Ishikawa (cell line): ENCODE measurements around the gene SLC6A12.

Experiments
- CEBPB ChIP-seq: IDR thresholded peaks from 2 replicates; pipeline ENCODE4 v1.6.1; 2012
- CREB1 ChIP-seq: IDR thresholded peaks from 2 replicates; pipeline ENCODE4 v1.6.1; 2012; ENCODE audit warnings: low read depth
- EGR1 ChIP-seq: IDR thresholded peaks from 2 replicates; pipeline ENCODE4 v1.6.1; 2012
- EP300 ChIP-seq: IDR thresholded peaks from 2 replicates; pipeline ENCODE4 v1.6.1; 2012; ENCODE audit warnings: borderline replicate concordance
- FOXM1 ChIP-seq: IDR thresholded peaks from 2 replicates; pipeline ENCODE4 v1.6.1; 2012; ENCODE audit warnings: low read depth, borderline replicate concordance
- NFIC ChIP-seq: IDR thresholded peaks from 2 replicates; pipeline ENCODE4 v1.6.1; 2012
- RAD21 ChIP-seq: IDR thresholded peaks from 2 replicates; pipeline ENCODE4 v1.6.1; 2012; ENCODE audit warnings: low read depth
- TAF1 ChIP-seq: IDR thresholded peaks from 2 replicates; pipeline ENCODE4 v1.6.1; 2012; ENCODE audit warnings: low read depth, mild to moderate bottlenecking
- YY1 ChIP-seq: IDR thresholded peaks from 2 replicates; pipeline ENCODE4 v1.6.1; 2012; ENCODE audit warnings: low read depth
- TF ChIP-seq, protein P1 (sequence below): IDR thresholded peaks from 2 replicates; pipeline ENCODE4 v1.6.1; 2012
- TF ChIP-seq, protein P2 (sequence below): IDR thresholded peaks from 2 replicates; pipeline ENCODE4 v1.6.1; 2012; ENCODE audit warnings: low read depth, mild to moderate bottlenecking

DNA sequence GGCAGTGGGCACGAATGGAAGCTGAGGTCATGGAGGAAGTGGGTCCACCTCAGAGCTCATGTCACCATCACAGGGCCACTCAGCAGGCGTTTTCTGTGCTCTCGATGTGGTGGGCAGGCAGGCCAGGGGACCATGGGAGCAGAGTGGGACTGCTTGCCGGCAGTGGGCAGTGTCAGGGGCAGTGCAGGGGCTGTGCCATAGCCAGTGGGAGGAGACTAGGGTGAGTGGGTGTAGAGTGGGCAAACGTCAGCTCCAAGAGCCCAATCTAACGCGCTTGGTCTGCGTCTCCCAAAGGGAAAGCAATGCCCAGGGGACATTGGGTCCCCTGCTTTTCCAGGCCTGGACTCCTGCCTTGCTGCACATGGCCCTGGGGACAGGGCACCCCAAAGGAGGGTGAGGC is 58.3 kb downstream of the SLC6A12 start:
- TF ChIP-seq CREB1 (no peak), YY1 (no peak), CEBPB (no peak), EP300 (no peak), TAF1 (no peak), FOXM1 (no peak), NFIC (no peak), EGR1 (no peak), RAD21 (no peak)
- TF ChIP-seq, protein P1, sequence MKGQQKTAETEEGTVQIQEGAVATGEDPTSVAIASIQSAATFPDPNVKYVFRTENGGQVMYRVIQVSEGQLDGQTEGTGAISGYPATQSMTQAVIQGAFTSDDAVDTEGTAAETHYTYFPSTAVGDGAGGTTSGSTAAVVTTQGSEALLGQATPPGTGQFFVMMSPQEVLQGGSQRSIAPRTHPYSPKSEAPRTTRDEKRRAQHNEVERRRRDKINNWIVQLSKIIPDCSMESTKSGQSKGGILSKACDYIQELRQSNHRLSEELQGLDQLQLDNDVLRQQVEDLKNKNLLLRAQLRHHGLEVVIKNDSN: no peak
- TF ChIP-seq, protein P2, sequence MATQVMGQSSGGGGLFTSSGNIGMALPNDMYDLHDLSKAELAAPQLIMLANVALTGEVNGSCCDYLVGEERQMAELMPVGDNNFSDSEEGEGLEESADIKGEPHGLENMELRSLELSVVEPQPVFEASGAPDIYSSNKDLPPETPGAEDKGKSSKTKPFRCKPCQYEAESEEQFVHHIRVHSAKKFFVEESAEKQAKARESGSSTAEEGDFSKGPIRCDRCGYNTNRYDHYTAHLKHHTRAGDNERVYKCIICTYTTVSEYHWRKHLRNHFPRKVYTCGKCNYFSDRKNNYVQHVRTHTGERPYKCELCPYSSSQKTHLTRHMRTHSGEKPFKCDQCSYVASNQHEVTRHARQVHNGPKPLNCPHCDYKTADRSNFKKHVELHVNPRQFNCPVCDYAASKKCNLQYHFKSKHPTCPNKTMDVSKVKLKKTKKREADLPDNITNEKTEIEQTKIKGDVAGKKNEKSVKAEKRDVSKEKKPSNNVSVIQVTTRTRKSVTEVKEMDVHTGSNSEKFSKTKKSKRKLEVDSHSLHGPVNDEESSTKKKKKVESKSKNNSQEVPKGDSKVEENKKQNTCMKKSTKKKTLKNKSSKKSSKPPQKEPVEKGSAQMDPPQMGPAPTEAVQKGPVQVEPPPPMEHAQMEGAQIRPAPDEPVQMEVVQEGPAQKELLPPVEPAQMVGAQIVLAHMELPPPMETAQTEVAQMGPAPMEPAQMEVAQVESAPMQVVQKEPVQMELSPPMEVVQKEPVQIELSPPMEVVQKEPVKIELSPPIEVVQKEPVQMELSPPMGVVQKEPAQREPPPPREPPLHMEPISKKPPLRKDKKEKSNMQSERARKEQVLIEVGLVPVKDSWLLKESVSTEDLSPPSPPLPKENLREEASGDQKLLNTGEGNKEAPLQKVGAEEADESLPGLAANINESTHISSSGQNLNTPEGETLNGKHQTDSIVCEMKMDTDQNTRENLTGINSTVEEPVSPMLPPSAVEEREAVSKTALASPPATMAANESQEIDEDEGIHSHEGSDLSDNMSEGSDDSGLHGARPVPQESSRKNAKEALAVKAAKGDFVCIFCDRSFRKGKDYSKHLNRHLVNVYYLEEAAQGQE: no peak
